HG03469 (cell line): ENCODE data around the gene ADCY4.
A peak's percentile ranks its signal among the peaks of the same experiment; 100 is the strongest.

ENCODE experiments used
- ATAC-seq: cut with Tn5 transposase; IDR thresholded peaks from one replicate; pipeline ENCODE4 v1.9.1; 2021; ENCODE audit warnings: mild to moderate bottlenecking, moderate library complexity, moderate number of reproducible peaks; ENCODE audit not compliant: unreplicated experiment

Gene ADCY4

GRCh38 chr14:24317141-24317928 lies 17.5 kb downstream of the ADCY4 start:
- ATAC-seq, result no peak

- ATAC-seq, result no peak
Measured at GRCh38 chr14:24316597-24316950, 18.3 kb downstream of the ADCY4 start.

GRCh38 chr14:24315807-24316596 lies 18.9 kb downstream of the ADCY4 start:
- ATAC-seq, result no peak

GRCh38 chr14:24315243-24315806 lies 19.5 kb downstream of the ADCY4 start:
- no peak for ATAC-seq

- no peak for ATAC-seq
Measured at GRCh38 chr14:24314377-24315193, 20.3 kb downstream of the ADCY4 start.

- no peak for ATAC-seq
Measured at GRCh38 chr14:24313913-24314312, 21.0 kb downstream of the ADCY4 start.

GRCh38 chr14:24312736-24313507 lies 21.9 kb downstream of the ADCY4 start:
- ATAC-seq, result no peak

- ATAC-seq, result no peak
Measured at GRCh38 chr14:24311837-24312615, 22.8 kb downstream of the ADCY4 start.

- peak; percentile 65 for ATAC-seq
Measured at GRCh38 chr14:24310646-24311604, 23.9 kb downstream of the ADCY4 start, which contains the start of gene LTB4R. LTB4R (plus strand) TSS chr14:24311502; CDS start chr14:24315652, 4,150 bp downstream.

GRCh38 chr14:24310265-24310645 lies 24.6 kb downstream of the ADCY4 start:
- no peak for ATAC-seq

- ATAC-seq, result no peak
Measured at GRCh38 chr14:24309538-24310264, 25.2 kb downstream of the ADCY4 start, which contains the start of gene LTB4R2. LTB4R2 (plus strand) TSS chr14:24310140; CDS start chr14:24310665, 525 bp downstream.

GRCh38 chr14:24308342-24309124 lies 26.3 kb downstream of the ADCY4 start:
- ATAC-seq, result no peak

- ATAC-seq, result no peak
Measured at GRCh38 chr14:24307575-24308341, 27.1 kb downstream of the ADCY4 start, which contains the start of gene CIDEB. CIDEB (minus strand) TSS chr14:24307977; CDS start chr14:24307858, 119 bp downstream.

GRCh38 chr14:24307156-24307574 lies 27.7 kb downstream of the ADCY4 start:
- ATAC-seq, result no peak

- ATAC-seq, result no peak
Measured at GRCh38 chr14:24304019-24304387, 30.9 kb downstream of the ADCY4 start.
